ENCODE results near the gene SH2B3. TPM values are rescaled to one million over a fixed set of nuclear protein-coding genes. Genes with fewer than 3 reads are reported as not detected.

Gene SH2B3
- total and polyA plus RNA-seq, 11 donors: 11.3 to 76.7 (median 40.2) TPM

DNA sequence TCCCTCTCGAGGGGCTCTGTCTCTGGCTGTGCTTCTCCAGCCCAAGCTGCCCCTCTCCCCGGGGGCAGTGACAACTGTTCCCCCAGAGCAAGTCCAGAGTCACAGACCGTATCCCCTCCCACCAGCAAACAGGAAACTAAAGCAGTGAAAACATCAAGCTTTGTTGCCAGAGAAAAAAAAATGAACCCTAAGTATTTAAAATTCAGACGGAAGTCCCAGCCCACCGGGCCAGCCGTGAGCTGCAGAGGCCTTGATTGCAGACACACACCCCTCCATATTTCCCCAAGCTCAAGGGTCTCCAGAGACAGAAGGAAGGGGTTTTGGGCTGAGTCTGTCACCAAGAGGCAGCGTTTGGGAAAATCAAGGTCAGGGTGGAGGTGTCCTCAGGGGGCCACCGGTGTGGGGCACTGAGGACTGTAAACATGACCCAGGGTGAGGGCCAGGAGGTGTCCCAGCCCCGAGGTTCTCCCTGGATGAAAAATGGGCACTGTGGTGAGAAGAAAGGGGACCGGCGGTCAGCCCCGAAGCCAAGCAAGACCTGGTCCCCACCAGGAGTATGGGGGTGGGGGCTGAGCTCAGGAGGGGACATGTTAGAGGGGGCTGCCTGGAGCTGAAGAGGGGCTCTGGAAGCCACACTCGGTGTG lies 44.5 kb upstream of the SH2B3 start:
- Histone ChIP-seq H3K4me1 (peaks cover 10 to 47% (median 27%) of the 10 kb centered on the region in 12 donors), H3K36me3 (peaks cover 0 to 22% (median 13%) of the 10 kb centered on the region in 9 donors), H3K27ac (peak overlapping the region in 10 of 12 donors; percentile 17 to 85 (median 73)), H3K9me3 (no peaks in the 10 kb centered on the region), H3K4me3 (no peak overlapping the region), H3K27me3 (no peaks in the 10 kb centered on the region)
- intact Hi-C loops (cut with DNase I): no loop called here
- DNase-seq (no peak), ATAC-seq (no peak)
- WGBS, 4 donors: 44 to 54% (median 51%) methylated on average over 13 of the region's 13 CpGs
- no peak for TF ChIP-seq POLR2A (IDR thresholded peaks at IDR 0.05)
- TF ChIP-seq, protein P1, sequence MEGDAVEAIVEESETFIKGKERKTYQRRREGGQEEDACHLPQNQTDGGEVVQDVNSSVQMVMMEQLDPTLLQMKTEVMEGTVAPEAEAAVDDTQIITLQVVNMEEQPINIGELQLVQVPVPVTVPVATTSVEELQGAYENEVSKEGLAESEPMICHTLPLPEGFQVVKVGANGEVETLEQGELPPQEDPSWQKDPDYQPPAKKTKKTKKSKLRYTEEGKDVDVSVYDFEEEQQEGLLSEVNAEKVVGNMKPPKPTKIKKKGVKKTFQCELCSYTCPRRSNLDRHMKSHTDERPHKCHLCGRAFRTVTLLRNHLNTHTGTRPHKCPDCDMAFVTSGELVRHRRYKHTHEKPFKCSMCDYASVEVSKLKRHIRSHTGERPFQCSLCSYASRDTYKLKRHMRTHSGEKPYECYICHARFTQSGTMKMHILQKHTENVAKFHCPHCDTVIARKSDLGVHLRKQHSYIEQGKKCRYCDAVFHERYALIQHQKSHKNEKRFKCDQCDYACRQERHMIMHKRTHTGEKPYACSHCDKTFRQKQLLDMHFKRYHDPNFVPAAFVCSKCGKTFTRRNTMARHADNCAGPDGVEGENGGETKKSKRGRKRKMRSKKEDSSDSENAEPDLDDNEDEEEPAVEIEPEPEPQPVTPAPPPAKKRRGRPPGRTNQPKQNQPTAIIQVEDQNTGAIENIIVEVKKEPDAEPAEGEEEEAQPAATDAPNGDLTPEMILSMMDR (IDR thresholded peaks at IDR 0.05): no peak

DNA sequence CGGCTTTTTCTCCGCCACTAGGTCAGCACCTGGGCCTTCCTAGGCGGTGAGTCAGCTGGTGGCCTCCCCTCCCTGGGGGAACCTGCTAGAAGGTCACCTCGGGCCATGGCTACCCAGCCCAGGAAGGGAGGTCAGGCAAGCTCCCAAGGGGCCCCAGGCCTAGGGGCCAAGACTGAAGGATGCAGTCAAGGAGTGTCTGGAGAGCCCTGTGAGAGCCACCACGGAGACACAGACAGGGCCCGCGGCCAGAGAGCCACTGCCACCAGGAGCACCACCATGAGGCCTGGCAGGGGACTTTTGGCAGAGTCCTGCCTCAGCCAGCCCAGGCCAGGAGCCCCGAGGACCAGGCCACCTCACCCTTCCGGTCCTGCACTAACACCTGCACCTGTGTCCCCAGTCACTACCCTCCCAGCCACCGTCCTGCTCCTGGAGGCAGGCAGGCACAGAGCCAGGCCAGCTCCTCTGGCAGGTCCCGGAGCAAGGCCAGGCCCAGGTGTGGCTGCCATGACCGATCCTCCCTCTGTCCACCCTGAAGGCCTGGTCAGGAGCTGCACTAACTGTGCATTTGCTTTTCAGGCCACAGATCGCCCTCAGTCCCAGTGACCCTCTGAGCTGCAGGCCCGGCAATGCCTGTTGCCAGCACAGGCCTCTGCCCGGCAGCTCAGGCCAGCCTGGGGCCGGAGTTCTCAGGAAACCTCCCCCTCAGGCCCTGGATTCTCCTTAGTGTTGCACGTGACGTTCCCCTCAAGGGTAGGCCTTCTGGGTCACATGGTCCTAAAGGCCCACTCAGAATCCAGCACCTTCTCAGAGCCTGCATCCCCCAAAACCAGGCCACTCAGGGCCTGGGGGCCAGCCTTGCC lies 43.8 kb upstream of the SH2B3 start:
- Histone ChIP-seq H3K4me3 (no peak overlapping the region), H3K36me3 (peaks cover 0 to 22% (median 13%) of the 10 kb centered on the region in 9 donors), H3K27ac (peak overlapping the region; percentile 17 to 85 (median 71)), H3K9me3 (no peaks in the 10 kb centered on the region), H3K4me1 (peaks cover 11 to 49% (median 27%) of the 10 kb centered on the region in 12 donors), H3K27me3 (no peaks in the 10 kb centered on the region)
- 27 to 39% (median 28%) methylated on average over 10 to 18 of the region's 18 CpGs for WGBS, 4 donors
- TF ChIP-seq, protein P1 (IDR thresholded peaks at IDR 0.05): no peak
- no peak for TF ChIP-seq POLR2A (IDR thresholded peaks at IDR 0.05)
- DNase-seq (peak in 4 of 5 donors; percentile 37 to 60 (median 46)), ATAC-seq (peak; percentile 9 to 50 (median 37))
- intact Hi-C loops (cut with DNase I): no loop called here

- intact Hi-C loops (cut with DNase I): no loop called here
- no peaks in the 10 kb centered on the region for H3K9me3 ChIP-seq
- DNase-seq (no peak), ATAC-seq (peak in 2 of 4 donors; percentile 1 to 14)
- peaks cover 11 to 59% (median 36%) of the 10 kb centered on the region in 12 donors for H3K4me1 ChIP-seq
- TF ChIP-seq POLR2A (IDR thresholded peaks at IDR 0.05): no peak
- TF ChIP-seq, protein P1 (IDR thresholded peaks at IDR 0.05): no peak
- peaks cover 0 to 22% (median 13%) of the 10 kb centered on the region in 9 donors for H3K36me3 ChIP-seq
- no peak overlapping the region for H3K4me3 ChIP-seq
- peak overlapping the region in 10 of 12 donors; percentile 51 to 85 (median 73) for H3K27ac ChIP-seq
- no peaks in the 10 kb centered on the region for H3K27me3 ChIP-seq
- 91 to 96% (median 95%) methylated on average over 20 to 59 of the region's 59 CpGs for WGBS, 4 donors
Measured at GRCh38 chr12:111362687-111363475, 42.8 kb upstream of the SH2B3 start.

All from heart left ventricle (tissue), 16 donors.